GM12878 (cell line): ENCODE measurements around the gene FERMT3. TPM values are rescaled to one million over a fixed set of nuclear protein-coding genes. Genes with fewer than 3 reads are reported as not detected.

ENCODE experiments used
- ETV6 ChIP-seq, 2 experiments: fragments of 450-650 bp in 1 of 2; IDR thresholded peaks in 1 of 2; conservative IDR thresholded peaks in 1 of 2; 2 replicates each; pipeline ENCODE4 v1.6.1; 2014; ENCODE audit warnings: antibody characterized with exemption in 1 of 2, borderline replicate concordance in 1 of 2, low read depth in 1 of 2, mild to moderate bottlenecking in 1 of 2, moderate library complexity in 1 of 2
- GATAD2B ChIP-seq: fragments of 450-650 bp; conservative IDR thresholded peaks from 2 replicates; pipeline ENCODE4 v1.6.1; 2017; ENCODE audit warnings: low read depth, mild to moderate bottlenecking, moderate library complexity
- KDM1A ChIP-seq: fragments of 200-600 bp; sonication (generic); IDR thresholded peaks from 2 replicates; pipeline ENCODE4 v1.6.1; 2016; ENCODE audit warnings: borderline replicate concordance
- KLF5 ChIP-seq: fragments of 450-650 bp; IDR thresholded peaks from 2 replicates; pipeline ENCODE4 v1.6.1; 2014; ENCODE audit warnings: mild to moderate bottlenecking; ENCODE audit not compliant: partially characterized antibody
- LARP7 ChIP-seq: fragments of 450-650 bp; IDR thresholded peaks from 2 replicates; pipeline ENCODE4 v1.6.1; 2017; ENCODE audit warnings: mild to moderate bottlenecking
- MEF2B ChIP-seq: fragments of 450-650 bp; IDR thresholded peaks from 2 replicates; pipeline ENCODE4 v1.6.1; 2018; ENCODE audit warnings: mild to moderate bottlenecking, moderate library complexity; ENCODE audit not compliant: partially characterized antibody, poor library complexity, severe bottlenecking
- NFXL1 ChIP-seq: fragments of 450-650 bp; IDR thresholded peaks from 2 replicates; pipeline ENCODE4 v1.6.1; 2017; ENCODE audit warnings: antibody characterized with exemption, mild to moderate bottlenecking, borderline replicate concordance
- NFYB ChIP-seq: IDR thresholded peaks from 2 replicates; pipeline ENCODE4 v1.6.1; 2011; ENCODE audit warnings: low read depth, mild to moderate bottlenecking, low read length, improper control_type of control experiment, moderate library complexity; ENCODE audit not compliant: insufficient read depth
- NR2F1 ChIP-seq: fragments of 450-650 bp; conservative IDR thresholded peaks from 2 replicates; pipeline ENCODE4 v1.6.1; 2017; ENCODE audit warnings: mild to moderate bottlenecking
- PAX5 ChIP-seq: IDR thresholded peaks from 2 replicates; pipeline ENCODE4 v1.6.1; 2011; ENCODE audit warnings: low read depth, low read length, borderline replicate concordance
- POLR2A ChIP-seq: IDR thresholded peaks from 2 replicates; pipeline ENCODE4 v1.6.1; 2011; ENCODE audit warnings: low read depth, mild to moderate bottlenecking, low read length
- POLR2AphosphoS2 ChIP-seq: IDR thresholded peaks from 2 replicates; pipeline ENCODE4 v1.6.1; 2011; ENCODE audit warnings: low read depth, mild to moderate bottlenecking, low read length, improper control_type of control experiment, moderate library complexity
- POU2F2 ChIP-seq: IDR thresholded peaks from 3 replicates; pipeline ENCODE4 v1.6.1; 2011; ENCODE audit warnings: low read depth, mild to moderate bottlenecking, low read length, borderline replicate concordance
- RBBP5 ChIP-seq: fragments of 200-600 bp; sonication (generic); conservative IDR thresholded peaks from 2 replicates; pipeline ENCODE4 v1.6.1; 2016
- RUNX3 ChIP-seq: IDR thresholded peaks from 2 replicates; pipeline ENCODE4 v1.6.1; 2012; ENCODE audit warnings: low read length, inconsistent platforms
- TCF3 ChIP-seq: IDR thresholded peaks from 2 replicates; pipeline ENCODE4 v1.6.1; 2012; ENCODE audit warnings: low read depth, mild to moderate bottlenecking, low read length, borderline replicate concordance; ENCODE audit not compliant: insufficient read depth
- ZNF217 ChIP-seq: fragments of 450-650 bp; IDR thresholded peaks from 2 replicates; pipeline ENCODE4 v1.6.1; 2017; ENCODE audit warnings: antibody characterized with exemption, mild to moderate bottlenecking
- ZNF687 ChIP-seq: fragments of 450-650 bp; IDR thresholded peaks from 2 replicates; pipeline ENCODE4 v1.6.1; 2017; ENCODE audit warnings: mild to moderate bottlenecking, moderate library complexity
- polyA plus RNA-seq, 11 experiments: library from polyadenylated mRNA; depleted of rRNA in 4 of 11; unstranded in 6 of 11; stranded (reverse) in 5 of 11; fragments of >200 nt; fragmentation: Nextera tagmentation in 4 of 11; fragmentation: Illumina TruSeq in 1 of 11; extraction: Ambion mirVana in 4 of 11; extraction: Trizol in 1 of 11; gene quantifications; 1 replicate in 1 of 11; 2 replicates in 10 of 11; pipeline versions ENCODE4 v1.2.1 to v1.2.3, GENCODE V29; 2011 to 2016; ENCODE audit warnings: inconsistent platforms in 2 of 11, missing spikeins in 2 of 11, low read depth in 1 of 11
- total RNA-seq, 4 experiments: library from RNA; depleted of rRNA in 3 of 4; stranded (reverse); fragments of >200 nt in 3 of 4; fragmentation: Illumina TruSeq in 1 of 4; extraction: Trizol in 1 of 4; gene quantifications; 2 replicates each; pipeline versions ENCODE4 v1.2.1 to v1.2.3, GENCODE V29; 2013 to 2021
- TF ChIP-seq, protein P1 (sequence below): fragments of 450-650 bp; formaldehyde crosslinking; IDR thresholded peaks from 2 replicates; pipeline ENCODE4 v1.4.0; 2022; ENCODE audit warnings: mild to moderate bottlenecking, moderate library complexity
- TF ChIP-seq, protein P2 (sequence below): fragments of 450-650 bp; IDR thresholded peaks from 2 replicates; pipeline ENCODE4 v1.6.1; 2017; ENCODE audit warnings: mild to moderate bottlenecking

Gene FERMT3
- total and polyA plus RNA-seq, 10 of the 15 experiments (the other 5 are each of a cell fraction or from before 2014, with no cell fraction given): 2.0 to 211 (median 114) TPM

DNA sequence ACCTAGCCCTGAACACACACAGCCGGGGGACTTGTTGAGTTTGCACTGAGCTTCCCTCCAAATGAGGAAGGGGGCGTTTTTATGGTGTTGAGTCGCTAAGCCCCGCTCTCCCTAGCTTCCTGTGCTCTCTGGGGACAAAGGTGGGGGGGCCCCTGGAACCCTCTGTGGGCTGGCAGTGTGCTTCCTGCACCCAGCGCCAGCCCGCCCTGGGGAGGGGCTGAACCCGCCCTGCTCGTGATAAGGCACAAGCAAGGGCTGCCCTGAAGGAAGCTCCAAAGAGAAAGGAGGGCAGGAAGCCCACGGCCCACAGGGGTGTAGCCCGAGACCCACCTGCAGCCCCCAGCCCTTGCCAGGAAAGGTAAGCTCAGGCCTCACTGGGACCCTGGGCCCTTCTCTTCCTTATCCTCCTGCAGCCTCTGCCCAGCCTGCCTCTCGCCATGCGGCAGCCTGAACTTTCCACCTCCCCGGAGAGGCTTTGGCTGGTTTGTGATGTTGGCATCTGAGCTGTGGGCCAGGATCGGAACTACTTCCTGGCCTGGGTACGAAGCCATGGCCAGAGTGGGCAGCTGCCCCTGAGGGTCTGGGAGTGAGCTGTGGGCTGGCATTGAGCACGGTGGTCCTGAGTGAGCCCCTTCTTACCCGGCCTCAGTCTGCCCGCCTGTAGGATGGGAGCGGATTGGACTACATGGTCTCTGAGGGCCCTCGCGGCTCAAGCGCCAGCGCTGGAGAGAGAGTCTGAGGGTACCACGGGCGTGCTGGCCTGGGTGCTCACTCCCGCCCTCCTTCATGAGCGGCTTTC lies at the start of gene FERMT3 (continued):
- TF ChIP-seq ZNF687: peak; percentile 50; the same call in 1 of the 2 replicates
- TF ChIP-seq, protein P1, sequence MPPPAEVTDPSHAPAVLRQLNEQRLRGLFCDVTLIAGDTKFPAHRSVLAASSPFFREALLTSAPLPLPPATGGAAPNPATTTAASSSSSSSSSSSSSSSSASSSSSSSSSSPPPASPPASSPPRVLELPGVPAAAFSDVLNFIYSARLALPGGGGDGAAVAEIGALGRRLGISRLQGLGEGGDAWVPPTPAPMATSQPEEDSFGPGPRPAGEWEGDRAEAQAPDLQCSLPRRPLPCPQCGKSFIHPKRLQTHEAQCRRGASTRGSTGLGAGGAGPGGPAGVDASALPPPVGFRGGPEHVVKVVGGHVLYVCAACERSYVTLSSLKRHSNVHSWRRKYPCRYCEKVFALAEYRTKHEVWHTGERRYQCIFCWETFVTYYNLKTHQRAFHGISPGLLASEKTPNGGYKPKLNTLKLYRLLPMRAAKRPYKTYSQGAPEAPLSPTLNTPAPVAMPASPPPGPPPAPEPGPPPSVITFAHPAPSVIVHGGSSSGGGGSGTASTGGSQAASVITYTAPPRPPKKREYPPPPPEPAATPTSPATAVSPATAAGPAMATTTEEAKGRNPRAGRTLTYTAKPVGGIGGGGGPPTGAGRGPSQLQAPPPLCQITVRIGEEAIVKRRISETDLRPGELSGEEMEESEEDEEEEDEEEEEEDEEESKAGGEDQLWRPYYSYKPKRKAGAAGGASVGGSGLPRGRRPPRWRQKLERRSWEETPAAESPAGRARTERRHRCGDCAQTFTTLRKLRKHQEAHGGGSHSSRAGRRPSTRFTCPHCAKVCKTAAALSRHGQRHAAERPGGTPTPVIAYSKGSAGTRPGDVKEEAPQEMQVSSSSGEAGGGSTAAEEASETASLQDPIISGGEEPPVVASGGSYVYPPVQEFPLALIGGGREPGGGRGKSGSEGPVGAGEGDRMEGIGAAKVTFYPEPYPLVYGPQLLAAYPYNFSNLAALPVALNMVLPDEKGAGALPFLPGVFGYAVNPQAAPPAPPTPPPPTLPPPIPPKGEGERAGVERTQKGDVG (CRISPR knock-in tag): no peak
- no peak for TF ChIP-seq KDM1A
- TF ChIP-seq ZNF217: peak; percentile 43; the same call in 1 of the 2 replicates
- TF ChIP-seq, protein P2, sequence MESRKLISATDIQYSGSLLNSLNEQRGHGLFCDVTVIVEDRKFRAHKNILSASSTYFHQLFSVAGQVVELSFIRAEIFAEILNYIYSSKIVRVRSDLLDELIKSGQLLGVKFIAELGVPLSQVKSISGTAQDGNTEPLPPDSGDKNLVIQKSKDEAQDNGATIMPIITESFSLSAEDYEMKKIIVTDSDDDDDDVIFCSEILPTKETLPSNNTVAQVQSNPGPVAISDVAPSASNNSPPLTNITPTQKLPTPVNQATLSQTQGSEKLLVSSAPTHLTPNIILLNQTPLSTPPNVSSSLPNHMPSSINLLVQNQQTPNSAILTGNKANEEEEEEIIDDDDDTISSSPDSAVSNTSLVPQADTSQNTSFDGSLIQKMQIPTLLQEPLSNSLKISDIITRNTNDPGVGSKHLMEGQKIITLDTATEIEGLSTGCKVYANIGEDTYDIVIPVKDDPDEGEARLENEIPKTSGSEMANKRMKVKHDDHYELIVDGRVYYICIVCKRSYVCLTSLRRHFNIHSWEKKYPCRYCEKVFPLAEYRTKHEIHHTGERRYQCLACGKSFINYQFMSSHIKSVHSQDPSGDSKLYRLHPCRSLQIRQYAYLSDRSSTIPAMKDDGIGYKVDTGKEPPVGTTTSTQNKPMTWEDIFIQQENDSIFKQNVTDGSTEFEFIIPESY: no peak
- TF ChIP-seq NR2F1: no peak
- 0 out of 2 replicates have a peak, but pooled peaks have one; percentile 24 for TF ChIP-seq GATAD2B
- TF ChIP-seq PAX5: 0 out of 2 replicates have a peak, but pooled peaks have one; percentile 13
- peak; percentile 78; the same call in 1 of the 2 replicates for TF ChIP-seq POLR2AphosphoS2
- peak; percentile 84 for TF ChIP-seq MEF2B
- peak; percentile 26; the same call in 1 of the 2 replicates for TF ChIP-seq RUNX3
- TF ChIP-seq LARP7: no peak
- peak; percentile 3; the same call in 1 of the 2 replicates for TF ChIP-seq TCF3
- 0 out of 3 replicates have a peak, but pooled peaks have one; percentile 16 for TF ChIP-seq POU2F2
- peak; percentile 61 for TF ChIP-seq KLF5
- no peak for TF ChIP-seq RBBP5
- TF ChIP-seq POLR2A: peak; percentile 62; the same call in 1 of the 2 replicates
- TF ChIP-seq ETV6 (conservative IDR thresholded peaks at IDR 0.05 in 1 of 2, IDR thresholded peaks at IDR 0.05 in 1 of 2; ENCODE audit: borderline replicate concordance in 1 of 2, low read depth in 1 of 2): no peak
- no peak for TF ChIP-seq NFYB
- no peak for TF ChIP-seq NFXL1
